Astrocyte (in vitro differentiated cells and primary cell): ENCODE results near the gene TRAPPC4.

Source experiments
- EZH2 ChIP-seq: IDR thresholded peaks from 2 replicates; pipeline ENCODE4 v1.6.1; 2012; ENCODE audit warnings: mild to moderate bottlenecking, low read length, inconsistent platforms; ENCODE audit not compliant: insufficient read depth
- TF ChIP-seq, protein P1 (sequence below): IDR thresholded peaks from 2 replicates; pipeline ENCODE4 v1.5.1; 2011; ENCODE audit warnings: low read depth, mild to moderate bottlenecking, inconsistent platforms, low read length, moderate library complexity; ENCODE audit not compliant: insufficient read depth

DNA sequence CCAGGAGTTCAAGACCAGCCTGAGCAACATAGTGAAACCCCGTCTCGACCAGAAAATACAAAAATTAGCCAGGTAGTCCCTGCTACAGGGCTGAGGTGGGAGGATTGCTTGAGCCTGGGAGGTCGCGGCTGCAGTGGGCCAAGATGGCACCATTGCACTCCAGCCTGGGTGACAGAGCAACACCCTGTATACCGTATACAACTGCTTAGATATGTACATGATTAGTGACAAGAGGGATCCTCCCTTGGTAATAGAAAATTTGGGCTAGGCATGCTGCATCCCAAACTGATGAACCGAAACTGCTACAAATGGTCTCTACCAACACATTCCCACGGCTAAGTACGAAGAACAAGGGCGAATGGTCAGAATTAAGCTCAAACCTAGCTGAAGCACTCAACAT, 24.4 kb downstream of the TRAPPC4 start:
- TF ChIP-seq, protein P1, sequence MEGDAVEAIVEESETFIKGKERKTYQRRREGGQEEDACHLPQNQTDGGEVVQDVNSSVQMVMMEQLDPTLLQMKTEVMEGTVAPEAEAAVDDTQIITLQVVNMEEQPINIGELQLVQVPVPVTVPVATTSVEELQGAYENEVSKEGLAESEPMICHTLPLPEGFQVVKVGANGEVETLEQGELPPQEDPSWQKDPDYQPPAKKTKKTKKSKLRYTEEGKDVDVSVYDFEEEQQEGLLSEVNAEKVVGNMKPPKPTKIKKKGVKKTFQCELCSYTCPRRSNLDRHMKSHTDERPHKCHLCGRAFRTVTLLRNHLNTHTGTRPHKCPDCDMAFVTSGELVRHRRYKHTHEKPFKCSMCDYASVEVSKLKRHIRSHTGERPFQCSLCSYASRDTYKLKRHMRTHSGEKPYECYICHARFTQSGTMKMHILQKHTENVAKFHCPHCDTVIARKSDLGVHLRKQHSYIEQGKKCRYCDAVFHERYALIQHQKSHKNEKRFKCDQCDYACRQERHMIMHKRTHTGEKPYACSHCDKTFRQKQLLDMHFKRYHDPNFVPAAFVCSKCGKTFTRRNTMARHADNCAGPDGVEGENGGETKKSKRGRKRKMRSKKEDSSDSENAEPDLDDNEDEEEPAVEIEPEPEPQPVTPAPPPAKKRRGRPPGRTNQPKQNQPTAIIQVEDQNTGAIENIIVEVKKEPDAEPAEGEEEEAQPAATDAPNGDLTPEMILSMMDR = no peak
- no peak for TF ChIP-seq EZH2
